ENCODE results near the gene MOSPD3. TPM values are rescaled to one million over a fixed set of nuclear protein-coding genes. Genes with fewer than 3 reads are reported as not detected.

Gene MOSPD3
- total and polyA plus RNA-seq, 2 of the 13 experiments (the other 11 are each of a cell fraction or from before 2014, with no cell fraction given): 7.6 to 8.8 TPM

DNA sequence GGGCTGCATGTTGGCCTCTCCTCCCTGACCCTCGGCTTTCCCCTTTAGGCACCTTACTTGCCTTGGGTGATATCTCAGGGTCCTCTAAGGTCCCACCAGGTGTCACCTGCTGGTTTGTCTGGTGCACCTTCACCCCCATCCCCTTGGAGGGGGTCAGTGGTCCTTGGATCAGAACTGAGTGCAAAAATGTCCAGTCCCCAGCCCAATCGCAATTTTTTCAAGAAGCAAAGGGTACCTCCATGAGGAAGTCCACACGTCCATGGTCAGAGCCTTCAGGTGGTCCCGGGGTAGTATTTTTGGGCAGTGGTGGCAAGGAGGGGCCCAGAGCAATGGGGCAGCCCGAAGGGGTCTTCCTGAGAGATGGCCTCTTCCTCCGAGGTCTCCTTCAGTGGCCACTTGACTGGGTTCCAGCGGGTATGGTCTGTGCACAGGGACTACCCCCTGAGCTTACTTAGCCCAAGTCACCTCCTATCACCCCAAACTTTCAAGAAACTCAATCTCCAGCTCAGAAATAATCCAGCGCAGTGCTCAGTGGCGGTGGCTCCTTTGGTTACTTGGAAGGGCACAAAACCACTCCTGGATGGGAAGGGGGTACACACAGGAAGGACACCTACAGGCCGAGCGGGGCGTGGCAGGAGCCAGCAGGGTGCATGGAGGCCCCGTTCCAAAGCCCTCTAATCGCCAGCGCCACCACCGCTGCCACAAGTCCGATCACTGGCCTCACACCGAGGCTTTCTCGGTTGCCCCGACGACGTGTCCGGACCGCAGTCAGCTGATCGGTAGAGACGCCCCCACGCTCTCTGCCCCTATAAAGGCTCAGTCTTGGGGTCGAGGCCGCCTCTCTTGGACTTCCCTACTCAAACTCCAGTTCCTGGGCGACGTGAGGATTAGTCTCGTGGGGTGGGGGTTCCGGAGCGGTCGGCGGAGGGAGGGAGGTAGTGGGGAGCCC, 43.2 kb upstream of the MOSPD3 start (continued):
- TF ChIP-seq, protein P1, sequence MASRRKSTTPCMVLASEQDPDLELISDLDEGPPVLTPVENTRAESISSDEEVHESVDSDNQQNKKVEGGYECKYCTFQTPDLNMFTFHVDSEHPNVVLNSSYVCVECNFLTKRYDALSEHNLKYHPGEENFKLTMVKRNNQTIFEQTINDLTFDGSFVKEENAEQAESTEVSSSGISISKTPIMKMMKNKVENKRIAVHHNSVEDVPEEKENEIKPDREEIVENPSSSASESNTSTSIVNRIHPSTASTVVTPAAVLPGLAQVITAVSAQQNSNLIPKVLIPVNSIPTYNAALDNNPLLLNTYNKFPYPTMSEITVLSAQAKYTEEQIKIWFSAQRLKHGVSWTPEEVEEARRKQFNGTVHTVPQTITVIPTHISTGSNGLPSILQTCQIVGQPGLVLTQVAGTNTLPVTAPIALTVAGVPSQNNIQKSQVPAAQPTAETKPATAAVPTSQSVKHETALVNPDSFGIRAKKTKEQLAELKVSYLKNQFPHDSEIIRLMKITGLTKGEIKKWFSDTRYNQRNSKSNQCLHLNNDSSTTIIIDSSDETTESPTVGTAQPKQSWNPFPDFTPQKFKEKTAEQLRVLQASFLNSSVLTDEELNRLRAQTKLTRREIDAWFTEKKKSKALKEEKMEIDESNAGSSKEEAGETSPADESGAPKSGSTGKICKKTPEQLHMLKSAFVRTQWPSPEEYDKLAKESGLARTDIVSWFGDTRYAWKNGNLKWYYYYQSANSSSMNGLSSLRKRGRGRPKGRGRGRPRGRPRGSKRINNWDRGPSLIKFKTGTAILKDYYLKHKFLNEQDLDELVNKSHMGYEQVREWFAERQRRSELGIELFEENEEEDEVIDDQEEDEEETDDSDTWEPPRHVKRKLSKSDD (CRISPR knock-in tag; IDR thresholded peaks at IDR 0.05; ENCODE audit: low read depth): peak; percentile 90; the same call in 1 of the 2 replicates
- TF ChIP-seq ZNF589 (CRISPR knock-in tag; conservative IDR thresholded peaks at IDR 0.05): peak; percentile 5; the same call in 1 of the 2 replicates
- peak; percentile 54; the same call in 1 of the 2 replicates for TF ChIP-seq JUN (CRISPR knock-in tag; IDR thresholded peaks at IDR 0.05)
- no peak for TF ChIP-seq ZNF101 (CRISPR knock-in tag; IDR thresholded peaks at IDR 0.05; ENCODE audit: borderline replicate concordance, low read depth)
- no peak for TF ChIP-seq ZNF570 (CRISPR knock-in tag; IDR thresholded peaks at IDR 0.05; ENCODE audit: borderline replicate concordance)
- TF ChIP-seq ZBTB21 (CRISPR knock-in tag; IDR thresholded peaks at IDR 0.05): no peak
- no peak for TF ChIP-seq NFATC3 (CRISPR knock-in tag; IDR thresholded peaks at IDR 0.05)
- no peak for TF ChIP-seq SKI (IDR thresholded peaks at IDR 0.05; ENCODE audit: partially characterized antibody)
- peak; percentile 91 for TF ChIP-seq SIN3A (IDR thresholded peaks at IDR 0.05; ENCODE audit: borderline replicate concordance, low read depth, low read length)
- TF ChIP-seq GFI1 (CRISPR knock-in tag; IDR thresholded peaks at IDR 0.05; ENCODE audit: borderline replicate concordance): no peak
- TF ChIP-seq NONO (IDR thresholded peaks at IDR 0.05): no peak
- TF ChIP-seq NONO (CRISPR knock-in tag; conservative IDR thresholded peaks at IDR 0.05): peak; percentile 92
- TF ChIP-seq HNRNPUL1 (IDR thresholded peaks at IDR 0.05; ENCODE audit: low read depth, low read length): no peak
- no peak for TF ChIP-seq TBP (CRISPR knock-in tag; IDR thresholded peaks at IDR 0.05)
- TF ChIP-seq, protein P2, sequence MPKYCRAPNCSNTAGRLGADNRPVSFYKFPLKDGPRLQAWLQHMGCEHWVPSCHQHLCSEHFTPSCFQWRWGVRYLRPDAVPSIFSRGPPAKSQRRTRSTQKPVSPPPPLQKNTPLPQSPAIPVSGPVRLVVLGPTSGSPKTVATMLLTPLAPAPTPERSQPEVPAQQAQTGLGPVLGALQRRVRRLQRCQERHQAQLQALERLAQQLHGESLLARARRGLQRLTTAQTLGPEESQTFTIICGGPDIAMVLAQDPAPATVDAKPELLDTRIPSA (CRISPR knock-in tag; IDR thresholded peaks at IDR 0.05; ENCODE audit: borderline replicate concordance): no peak
- no peak for TF ChIP-seq NR3C1 (CRISPR knock-in tag; IDR thresholded peaks at IDR 0.05)
- peak; percentile 30; the same call in 1 of the 2 replicates for TF ChIP-seq ZNF780A (CRISPR knock-in tag; IDR thresholded peaks at IDR 0.05)
- TF ChIP-seq, protein P3, sequence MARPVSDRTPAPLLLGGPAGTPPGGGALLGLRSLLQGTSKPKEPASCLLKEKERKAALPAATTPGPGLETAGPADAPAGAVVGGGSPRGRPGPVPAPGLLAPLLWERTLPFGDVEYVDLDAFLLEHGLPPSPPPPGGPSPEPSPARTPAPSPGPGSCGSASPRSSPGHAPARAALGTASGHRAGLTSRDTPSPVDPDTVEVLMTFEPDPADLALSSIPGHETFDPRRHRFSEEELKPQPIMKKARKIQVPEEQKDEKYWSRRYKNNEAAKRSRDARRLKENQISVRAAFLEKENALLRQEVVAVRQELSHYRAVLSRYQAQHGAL (CRISPR knock-in tag; IDR thresholded peaks at IDR 0.05; ENCODE audit: not compliant biosample characterization): no peak
- TF ChIP-seq ZNF432 (CRISPR knock-in tag; IDR thresholded peaks at IDR 0.05; ENCODE audit: borderline replicate concordance): no peak
- TF ChIP-seq RARG (CRISPR knock-in tag; IDR thresholded peaks at IDR 0.05; ENCODE audit: low read depth): no peak
- TF ChIP-seq ZNF253 (CRISPR knock-in tag; IDR thresholded peaks at IDR 0.05; ENCODE audit: borderline replicate concordance): peak; percentile 48; the same call in 1 of the 2 replicates
- peak; percentile 45 for TF ChIP-seq SOX13 (IDR thresholded peaks at IDR 0.05)
- peak in 1 of 2 experiments; percentile 35; a peak in 2 of 4 replicates for TF ChIP-seq SOX13 (CRISPR knock-in tag; conservative IDR thresholded peaks at IDR 0.05 in 1 of 2, IDR thresholded peaks at IDR 0.05 in 1 of 2)
- peak; percentile 96; the same call in 2 of the 3 replicates for TF ChIP-seq MXI1 (IDR thresholded peaks at IDR 0.05; ENCODE audit: borderline replicate concordance, low read depth, low read length)
- TF ChIP-seq ZNF7 (CRISPR knock-in tag; IDR thresholded peaks at IDR 0.05): no peak
- no peak for TF ChIP-seq KDM6A (CRISPR knock-in tag; IDR thresholded peaks at IDR 0.05; ENCODE audit: low read depth)
